Effector CD8-positive, alpha-beta T cell (primary cell): Measurements from ENCODE around the gene UBA7.
A peak's percentile ranks its signal among the peaks of the same experiment; 100 is the strongest.
"Not testable (repeated sequence)": the region's sequence is repeated elsewhere in the genome, so short reads cannot be mapped to it uniquely, and the experiment has no call there.

Source experiments
- DNase-seq: peaks from one replicate; lab custom pipeline; 2025; lab: John Stamatoyannopoulos, UW
- total RNA-seq, 4 experiments: gene quantifications; one replicate each; lab custom pipeline; 2026; lab: John Stamatoyannopoulos, UW

Gene UBA7
- total RNA-seq: 146 to 261 (median 195) reads per million in 4 experiments

DNA sequence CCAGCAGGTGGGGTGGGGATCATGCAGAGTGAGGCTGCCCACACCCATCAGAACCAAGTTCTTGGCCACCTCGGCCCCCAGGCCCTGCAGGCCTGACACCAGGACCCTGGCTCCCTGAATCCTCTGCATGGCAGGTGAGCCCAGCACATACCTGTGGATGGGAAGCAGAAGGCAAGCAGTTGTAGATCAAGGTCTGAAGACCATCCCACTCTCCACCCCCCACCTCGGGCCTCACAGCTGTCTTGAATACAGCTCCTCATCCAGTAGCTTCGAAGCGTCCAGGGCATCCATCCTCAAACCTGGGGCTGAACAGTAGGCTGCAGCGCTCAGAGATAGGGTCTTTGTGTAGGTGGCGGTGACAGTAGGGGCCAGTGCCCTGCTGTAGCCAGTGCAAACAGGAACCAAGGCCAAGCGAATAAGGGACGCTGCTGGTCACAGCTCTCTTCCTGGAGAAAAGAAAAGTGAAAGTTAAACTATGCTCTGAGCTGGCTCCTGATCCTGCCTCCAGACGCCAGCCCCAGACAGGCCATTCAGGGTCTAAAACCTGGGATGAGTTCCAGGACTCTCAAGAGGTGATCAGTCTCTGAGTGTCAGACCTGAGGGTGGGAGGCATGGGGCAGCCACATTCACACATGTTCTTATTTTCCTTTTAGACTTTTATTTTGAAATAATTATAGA lies at the start of gene UBA7:
Gene UBA7 (minus strand): TSS at position 457 of the 678 bp plus-strand sequence. CDS start 166 bp downstream, at position 291.
- DNase-seq: no peak

DNA sequence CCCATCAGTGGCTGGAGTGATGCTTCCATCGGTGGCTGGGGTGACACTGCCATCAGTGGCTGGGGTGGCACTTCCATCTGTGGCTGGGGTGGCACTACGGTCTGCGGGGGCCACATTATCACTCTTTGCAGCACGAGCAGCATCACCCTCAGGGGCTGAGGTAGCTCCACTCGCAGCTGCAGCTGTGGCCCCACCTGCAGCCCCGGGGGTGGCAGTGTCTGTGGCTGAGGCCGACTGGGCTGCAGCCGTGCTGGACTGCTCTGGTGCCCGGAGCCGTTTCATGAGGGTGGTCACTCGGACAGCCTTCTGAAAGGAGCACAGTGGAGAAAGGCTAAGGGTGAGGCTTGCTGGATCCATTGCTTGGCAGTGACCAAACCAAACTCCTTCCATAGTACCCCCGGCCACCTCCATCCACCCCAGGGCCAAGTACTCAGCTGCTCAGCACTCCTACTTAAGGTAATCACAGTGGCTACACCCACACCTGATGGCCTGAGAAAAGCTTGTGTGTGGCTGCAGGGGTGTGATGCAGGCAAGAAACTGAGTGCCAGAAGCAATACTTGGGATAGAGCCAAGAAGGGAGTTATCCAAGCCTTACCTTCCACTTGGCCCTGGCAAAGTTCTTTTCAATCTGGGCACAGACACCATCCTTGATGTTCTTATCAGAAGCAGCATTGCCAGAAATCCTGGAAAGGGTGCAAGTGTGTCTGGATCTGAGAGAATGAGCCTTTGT lies 46.0 kb upstream of the UBA7 start:
- DNase-seq: no peak

GRCh38 chr3:49856181-49857005 lies 42.6 kb upstream of the UBA7 start, which contains the start of gene TRAIP:
Gene TRAIP (minus strand): TSS chr3:49856564. CDS start chr3:49856453, 111 bp downstream.
- DNase-seq: peak; percentile 90

DNA sequence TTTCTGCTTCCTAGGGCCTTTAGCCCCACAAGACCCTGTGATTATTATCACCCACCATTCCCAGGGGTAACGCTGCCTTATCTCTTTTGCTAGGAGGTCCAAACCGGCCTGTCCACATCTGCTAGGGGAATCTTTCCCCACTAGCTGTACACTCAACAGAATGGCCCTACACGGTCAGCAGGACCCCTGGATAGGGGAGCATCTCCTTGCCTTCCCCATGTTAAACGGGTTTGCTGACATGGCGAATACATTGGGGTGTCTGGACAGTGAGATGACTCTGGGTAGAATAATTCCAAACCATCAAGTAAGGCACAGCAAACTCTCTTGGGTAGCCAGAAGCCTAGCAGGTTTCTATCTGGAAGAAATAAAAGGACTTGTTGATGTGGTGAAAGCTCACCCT lies 41.9 kb upstream of the UBA7 start:
- no peak for DNase-seq

GRCh38 chr3:49845694-49846093 lies 31.9 kb upstream of the UBA7 start:
- DNase-seq: no peak

DNA sequence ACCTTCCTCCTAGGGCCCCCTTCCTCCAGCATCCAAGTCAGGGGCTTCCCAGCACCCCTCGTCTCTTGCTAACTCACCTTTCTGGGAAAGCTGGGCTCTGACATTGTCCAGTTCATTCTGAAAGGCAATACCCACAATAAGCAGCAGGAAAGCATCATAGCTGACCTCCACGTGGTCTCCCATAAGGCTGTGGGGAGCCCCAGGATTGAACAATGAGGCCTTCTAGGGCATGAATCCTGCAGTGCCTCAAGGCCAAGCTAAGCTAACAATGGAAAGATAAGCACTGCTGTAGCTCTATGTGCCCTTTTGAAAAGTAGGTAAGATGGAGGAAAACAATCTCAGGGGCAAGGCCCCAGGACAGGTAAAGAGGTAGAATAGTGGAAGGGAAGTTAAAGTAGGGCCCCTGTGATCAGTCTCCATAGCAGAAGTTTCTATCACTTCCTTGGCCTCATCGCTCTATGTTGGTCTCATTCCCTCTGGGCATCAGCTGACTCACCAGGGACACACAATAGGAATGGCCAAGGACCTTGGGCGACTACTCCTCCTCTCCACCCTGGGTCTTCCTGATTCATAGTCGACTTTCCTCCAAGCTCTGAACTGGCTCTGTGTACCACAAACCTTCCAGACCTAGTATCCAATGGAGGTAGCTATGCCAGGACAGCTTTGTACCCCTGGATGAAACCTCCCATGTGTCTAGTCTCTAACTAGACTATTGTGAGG lies 30.9 kb upstream of the UBA7 start:
- no peak for DNase-seq

- DNase-seq: no peak
Observed at GRCh38 chr3:49842843-49843517, 29.2 kb upstream of the UBA7 start.

- DNase-seq: no peak
Observed at GRCh38 chr3:49841806-49842205, 28.1 kb upstream of the UBA7 start.

DNA sequence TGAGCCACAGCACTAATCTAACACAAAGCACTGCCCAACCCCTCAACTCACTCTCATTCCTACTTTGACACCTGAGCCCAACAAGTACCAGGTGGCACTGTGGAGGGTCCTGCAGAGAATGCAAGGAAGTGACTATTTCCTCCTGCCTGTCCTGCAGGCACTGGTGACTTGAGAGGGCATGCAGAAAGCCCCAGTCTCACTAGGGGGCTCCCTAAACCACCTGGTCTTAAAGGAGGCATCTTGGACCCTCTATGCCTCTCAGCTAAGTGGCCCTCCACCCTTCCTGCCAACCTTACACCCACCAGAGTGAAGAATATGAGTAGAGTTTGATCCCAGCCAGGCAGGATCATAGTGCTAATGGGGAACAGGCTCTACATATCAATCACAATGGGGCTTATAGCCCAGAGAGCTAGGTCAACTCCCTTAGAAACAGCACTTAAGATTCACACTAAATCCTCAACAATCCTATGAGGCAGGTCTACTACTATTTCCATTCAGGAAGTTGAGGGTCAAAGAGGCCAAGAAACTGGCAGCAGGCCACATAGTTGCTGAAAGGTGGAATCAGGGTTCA lies 27.5 kb upstream of the UBA7 start:
- DNase-seq: no peak

DNA sequence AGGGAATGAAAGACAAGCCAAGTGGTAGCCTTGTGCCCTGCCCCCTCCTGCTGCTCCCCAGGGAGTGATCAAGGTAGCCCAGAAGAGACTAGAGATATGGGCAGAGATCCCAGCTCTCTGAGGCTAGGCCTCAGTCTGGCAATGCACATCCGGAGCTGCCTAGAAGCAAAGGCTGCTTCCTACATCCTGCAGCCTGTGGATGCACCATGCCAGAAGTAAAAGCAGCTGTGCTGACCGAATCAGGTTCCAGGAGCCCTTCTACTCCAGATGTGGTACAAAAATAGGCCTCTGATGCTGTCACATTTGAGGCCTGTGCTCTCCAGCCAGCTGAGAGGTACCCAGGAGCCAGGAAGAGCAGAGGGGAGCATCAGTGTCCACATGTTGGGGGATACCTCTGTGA lies 26.6 kb upstream of the UBA7 start:
- no peak for DNase-seq

DNA sequence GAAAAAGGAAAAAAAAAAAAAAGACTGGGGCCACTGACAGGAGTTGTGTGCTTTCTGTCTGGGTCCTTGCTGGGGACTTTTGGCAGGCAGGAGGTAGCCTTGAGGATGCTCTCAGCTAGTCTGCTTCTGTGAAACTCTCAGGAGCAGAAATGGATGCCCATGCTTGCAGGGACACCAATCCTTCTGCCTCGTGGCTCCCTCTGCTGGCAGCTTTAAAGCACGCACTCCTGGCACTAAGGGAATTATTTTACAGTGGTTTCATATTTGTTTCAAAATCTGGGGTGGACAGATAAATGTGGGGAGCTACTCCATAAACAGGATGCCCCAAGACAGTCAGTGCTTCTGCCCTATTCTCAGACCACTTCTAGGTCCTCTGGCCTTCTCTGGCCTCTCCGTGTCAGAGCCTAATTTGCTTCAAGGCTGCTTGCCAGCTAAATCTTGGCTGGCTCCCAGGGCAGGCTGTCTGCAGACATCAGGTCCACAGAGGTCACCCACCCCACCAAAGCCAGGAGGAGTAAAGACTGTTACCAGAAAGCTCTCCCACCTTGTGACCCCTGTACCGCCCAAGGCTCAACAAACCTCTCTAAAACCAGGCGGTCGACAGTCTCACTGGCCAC lies 25.5 kb upstream of the UBA7 start:
- DNase-seq: peak; percentile 62

DNA sequence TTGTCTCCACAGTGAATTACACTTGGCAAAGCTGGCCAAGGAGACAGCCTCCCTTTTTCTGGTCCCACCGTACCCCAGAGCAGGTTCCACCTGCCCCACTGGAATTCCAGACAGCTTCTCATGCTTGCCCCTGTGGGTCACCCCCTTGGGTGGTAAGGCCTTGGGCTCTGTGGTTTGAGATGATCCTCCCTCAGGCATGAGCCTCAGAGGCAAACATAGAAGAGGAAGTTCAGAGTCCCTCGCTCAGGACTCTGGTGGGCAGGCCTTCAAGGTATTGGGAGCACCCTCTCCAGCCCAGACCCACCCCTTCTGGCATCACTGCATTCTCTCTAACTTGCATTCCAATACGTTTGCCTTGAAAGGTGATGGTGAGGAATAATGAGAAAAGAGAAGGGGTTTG lies 17.6 kb upstream of the UBA7 start:
- DNase-seq: no peak

- no peak for DNase-seq
Observed at GRCh38 chr3:49826016-49826415, 12.3 kb upstream of the UBA7 start.

- DNase-seq: not testable (repeated sequence)
Observed at GRCh38 chr3:49823131-49823530, 9.4 kb upstream of the UBA7 start.

- no peak for DNase-seq
Observed at GRCh38 chr3:49812916-49813496, 747 bp downstream of the UBA7 start.

- no peak for DNase-seq
Observed at GRCh38 chr3:49807431-49808114, 6.2 kb downstream of the UBA7 start.

DNA sequence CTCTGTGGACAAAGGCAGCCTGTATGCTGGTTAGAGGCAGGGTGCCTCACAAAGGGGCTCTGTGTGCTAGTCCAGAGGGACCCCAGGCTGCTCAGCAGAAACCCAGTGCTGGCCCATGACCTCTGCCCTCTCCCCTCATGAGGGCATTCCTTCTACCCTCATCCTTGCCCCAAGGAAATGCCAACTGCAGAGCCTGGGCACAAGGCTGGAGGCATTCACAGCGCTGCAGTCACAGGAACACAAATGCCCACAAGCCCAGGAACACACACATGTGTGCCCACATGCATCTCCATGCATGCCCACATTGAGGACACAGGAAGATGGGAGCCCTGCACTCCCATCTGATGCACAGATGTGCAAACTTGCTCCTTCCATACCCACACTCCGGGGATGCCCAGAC lies 6.9 kb downstream of the UBA7 start:
- DNase-seq: no peak

DNA sequence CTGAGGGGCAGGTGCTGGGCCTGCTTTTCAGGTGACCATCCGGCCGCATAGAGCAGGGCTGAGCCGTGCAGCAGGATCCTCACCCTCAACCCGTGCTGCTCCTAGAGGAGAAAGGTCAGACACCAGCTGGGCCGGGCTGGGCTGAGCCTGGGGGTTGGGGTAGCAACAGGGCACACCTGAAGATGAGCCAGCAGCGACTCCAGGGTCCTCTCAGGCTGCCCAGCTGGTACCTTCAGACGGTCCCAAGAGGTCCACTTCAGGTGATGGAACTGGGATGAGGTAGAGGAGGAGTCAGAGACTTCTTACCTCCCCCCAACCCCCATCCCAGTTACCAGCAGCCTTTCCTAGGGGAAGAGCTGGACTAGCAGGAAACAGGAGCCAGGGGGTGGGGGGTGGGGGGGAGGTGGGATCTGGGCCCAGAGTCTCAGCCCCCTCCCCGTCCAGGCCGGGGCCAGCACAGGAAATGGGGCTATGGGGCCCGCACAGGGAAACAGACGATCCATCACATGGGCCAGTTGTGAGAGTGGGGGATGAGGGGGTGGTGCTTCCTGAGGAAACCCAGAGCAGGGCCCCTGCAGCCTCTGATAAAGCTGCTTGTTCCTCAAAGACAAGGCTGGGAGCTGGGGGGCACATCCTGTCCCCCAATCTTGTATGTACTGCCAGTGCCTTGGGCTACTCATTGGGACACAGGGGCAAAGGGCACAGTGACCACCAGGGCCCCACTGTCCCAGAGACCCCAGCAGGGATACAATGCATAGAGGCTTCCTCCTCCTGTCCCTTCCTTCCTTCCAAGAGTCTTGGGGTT lies 7.7 kb downstream of the UBA7 start:
- peak; percentile 9 for DNase-seq

GRCh38 chr3:49805367-49805782 lies 8.4 kb downstream of the UBA7 start:
- no peak for DNase-seq
